CD14-positive monocyte (primary cell): Measurements from ENCODE around the gene GPSM1. TPM values are rescaled to one million over a fixed set of nuclear protein-coding genes. Genes with fewer than 3 reads are reported as not detected.

Experiments
- DNase-seq, 3 donors: peaks; one replicate each; pipeline ENCODE4 v3.0.0-alpha.2; 2011 to 2022
- H2AFZ ChIP-seq: 2 replicates; pipeline ENCODE4 v1.6.0; 2012; ENCODE audit warnings: mild to moderate bottlenecking, low read depth, low read length, inconsistent platforms; ENCODE audit not compliant: insufficient read depth, poor library complexity, severe bottlenecking
- H3K27ac ChIP-seq, 2 donors: 1 replicate in 1 of 2; 2 replicates in 1 of 2; pipeline ENCODE4 v1.5.1; 2012 to 2013; ENCODE audit warnings: low read length in 2 of 2, control low read depth in 1 of 2, inconsistent platforms in 1 of 2, low read depth in 1 of 2, mild to moderate bottlenecking in 1 of 2
- H3K27me3 ChIP-seq, 2 donors: one replicate each; pipeline versions ENCODE4 v1.6.0 to v1.6.1; 2011 to 2013; ENCODE audit warnings: low read length in 2 of 2; ENCODE audit not compliant: control insufficient read depth in 2 of 2, insufficient read depth in 2 of 2
- H3K36me3 ChIP-seq, 2 donors: replicated peaks in 1 of 2; 1 replicate in 1 of 2; 2 replicates in 1 of 2; pipeline versions ENCODE4 v1.5.1 to v1.6.1; 2012 to 2013; ENCODE audit warnings: low read length in 2 of 2, control low read depth in 1 of 2, inconsistent platforms in 1 of 2, mild to moderate bottlenecking in 1 of 2; ENCODE audit not compliant: insufficient read depth in 2 of 2, control insufficient read depth in 1 of 2
- H3K4me1 ChIP-seq, 2 donors: 1 replicate in 1 of 2; 2 replicates in 1 of 2; pipeline versions ENCODE4 v1.5.1 to v1.6.1; 2012 to 2013; ENCODE audit warnings: low read length in 2 of 2, control low read depth in 1 of 2, inconsistent platforms in 1 of 2, mild to moderate bottlenecking in 1 of 2, moderate library complexity in 1 of 2; ENCODE audit not compliant: insufficient read depth in 2 of 2, control insufficient read depth in 1 of 2
- H3K4me2 ChIP-seq: replicated peaks from 2 replicates; pipeline ENCODE3; 2012; ENCODE audit warnings: low read length, moderate library complexity, mild to moderate bottlenecking; ENCODE audit not compliant: poor library complexity, severe bottlenecking; ENCODE audit errors: extremely low read depth
- H3K4me3 ChIP-seq, 3 experiments: fragments of 200-600 bp in 1 of 3; sonication (generic) in 1 of 3; replicated peaks in 1 of 3; 1 replicate in 2 of 3; 2 replicates in 1 of 3; pipeline ENCODE4 v1.5.1; 2011 to 2013; ENCODE audit warnings: low read length in 3 of 3, mild to moderate bottlenecking in 3 of 3, control low read depth in 2 of 3, low read depth in 2 of 3, inconsistent platforms in 1 of 3, moderate library complexity in 1 of 3
- H3K79me2 ChIP-seq: 2 replicates; pipeline ENCODE4 v1.6.0; 2012; ENCODE audit warnings: mild to moderate bottlenecking, control low read depth, inconsistent platforms, low read length, moderate library complexity; ENCODE audit not compliant: insufficient read depth
- H3K9ac ChIP-seq: 2 replicates; pipeline ENCODE4 v1.6.0; 2017; ENCODE audit warnings: low read length, mild to moderate bottlenecking; ENCODE audit not compliant: insufficient read depth, poor library complexity, severe bottlenecking
- H3K9me3 ChIP-seq, 2 donors: replicated peaks in 1 of 2; 1 replicate in 1 of 2; 2 replicates in 1 of 2; pipeline versions ENCODE4 v1.5.1 to v1.6.1; 2012 to 2013; ENCODE audit warnings: low read length in 2 of 2, control low read depth in 1 of 2; ENCODE audit not compliant: control insufficient read depth in 1 of 2, insufficient read depth in 1 of 2
- H4K20me1 ChIP-seq: 2 replicates; pipeline ENCODE4 v1.6.0; 2012; ENCODE audit warnings: mild to moderate bottlenecking, low read length, control low read depth, moderate library complexity; ENCODE audit not compliant: insufficient read depth
- H3K27ac Mint-ChIP-seq, 7 donors: one replicate each; pipeline ENCODE4 v1.8.0; 2020; ENCODE audit warnings: mild to moderate bottlenecking in 7 of 7, mixed read lengths in 7 of 7, moderate library complexity in 6 of 7, inconsistent platforms in 2 of 7
- H3K27me3 Mint-ChIP-seq, 3 donors: one replicate each; pipeline ENCODE4 v1.8.0; 2021 to 2022; ENCODE audit warnings: low read depth in 3 of 3, mild to moderate bottlenecking in 3 of 3, mixed read lengths in 3 of 3, moderate library complexity in 3 of 3, inconsistent platforms in 1 of 3
- H3K36me3 Mint-ChIP-seq, 2 donors: one replicate each; pipeline ENCODE4 v1.8.0; 2020; ENCODE audit warnings: mixed read lengths in 2 of 2, inconsistent platforms in 1 of 2, mild to moderate bottlenecking in 1 of 2
- H3K4me1 Mint-ChIP-seq: one replicate; pipeline ENCODE4 v1.8.0; 2020; ENCODE audit warnings: mild to moderate bottlenecking, mixed read lengths
- H3K4me3 Mint-ChIP-seq, 2 donors: one replicate each; pipeline ENCODE4 v1.8.0; 2020; ENCODE audit warnings: mild to moderate bottlenecking in 2 of 2, mixed read lengths in 2 of 2, moderate library complexity in 1 of 2
- H3K9me3 Mint-ChIP-seq, 7 donors: one replicate each; pipeline ENCODE4 v1.8.0; 2020 to 2022; ENCODE audit warnings: mixed read lengths in 7 of 7, mild to moderate bottlenecking in 6 of 7, moderate library complexity in 6 of 7, inconsistent platforms in 2 of 7
- CTCF ChIP-seq: fragments of 200-600 bp; IDR thresholded peaks from one replicate; pipeline ENCODE4 v1.8.0; 2022; ENCODE audit warnings: antibody characterized with exemption, mild to moderate bottlenecking
- WGBS: methylation state at CpG from one replicate; pipeline ENCODE4 v1.1.5; 2013; ENCODE audit warnings: missing lambda C conversion rate; ENCODE audit not compliant: insufficient coverage; 5-methylcytosine and 5-hydroxymethylcytosine counted together
- intact Hi-C, 2 donors: fragments of 100-400 bp; cut with micrococcal nuclease; formaldehyde crosslinking; loops; one replicate each; pipeline versions ENCODE4 v1.15.0 to v1.15.1; 2023
- polyA plus RNA-seq, 3 donors: library from polyadenylated mRNA; depleted of rRNA in 1 of 3; unstranded in 2 of 3; stranded (reverse) in 1 of 3; fragments of 300-500 nt in 2 of 3; fragments of >200 nt in 1 of 3; fragmentation: Illumina TruSeq in 2 of 3; gene quantifications; 1 replicate in 2 of 3; 2 replicates in 1 of 3; pipeline ENCODE4 v1.2.3, GENCODE V29; 2012 to 2021

GPSM1 gene
- polyA plus RNA-seq, 3 donors, result 0.67 to 3.1 (median 0.73) TPM

GRCh38 chr9:136303066-136303824, 24.1 kb upstream of the GPSM1 start:
- Histone ChIP-seq H3K4me2 (no peak overlapping the region), H3K27me3 (peaks cover 0 to 2% of the 10 kb centered on the region in 2 donors), H3K4me3 (no peak overlapping the region), H3K4me1 (no peaks in the 10 kb centered on the region), H3K79me2 (no peaks in the 10 kb centered on the region), H3K9ac (no peak overlapping the region), H4K20me1 (no peaks in the 10 kb centered on the region), H3K27ac (no peak overlapping the region), H2AFZ (no peak overlapping the region), H3K9me3 (no peaks in the 10 kb centered on the region), H3K36me3 (no peaks in the 10 kb centered on the region)
- intact Hi-C loops, result no loop called here
- Mint-ChIP-seq H3K36me3 (no peaks in the 10 kb centered on the region), H3K27me3 (peaks cover 2 to 8% (median 5%) of the 10 kb centered on the region in 3 donors), H3K4me3 (no peak overlapping the region), H3K4me1 (peaks cover 4% of the 10 kb centered on the region), H3K27ac (no peak overlapping the region), H3K9me3 (peaks cover 0 to 5% (median 0%) of the 10 kb centered on the region in 7 donors)
- no peak for DNase-seq
- 94% methylated on average over 29 of the region's 34 CpGs for WGBS
- no peak for TF ChIP-seq CTCF

DNA sequence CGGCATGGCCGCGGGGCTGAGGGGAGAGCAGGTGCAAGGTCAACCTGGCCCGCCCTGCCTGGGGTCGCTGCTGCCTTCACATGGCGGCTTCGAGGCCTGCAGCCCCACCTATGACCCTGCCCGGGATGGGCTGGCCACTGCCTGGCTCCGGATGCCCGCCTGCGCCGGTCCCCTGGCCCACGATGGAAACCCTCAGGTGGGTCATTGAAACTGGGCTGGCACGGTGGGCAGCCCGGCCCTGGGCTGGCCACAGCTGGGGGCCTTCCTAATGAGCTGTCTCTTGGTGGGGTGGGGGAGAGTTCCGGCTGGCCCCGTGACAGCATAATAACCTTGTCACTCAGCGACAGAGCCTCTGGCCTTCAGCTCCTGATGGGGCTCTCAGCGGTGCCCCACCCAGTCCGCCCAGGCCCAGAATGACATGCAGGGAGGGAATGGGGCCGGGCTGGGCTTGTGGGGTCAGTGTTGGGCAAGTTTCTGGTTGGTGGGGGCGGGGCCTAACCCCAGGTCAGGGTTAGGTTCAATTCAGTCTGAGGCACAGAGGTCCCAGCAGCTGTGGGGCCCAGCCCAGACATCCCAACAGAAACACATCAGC, 23.4 kb upstream of the GPSM1 start, which contains the start of gene CCDC187:
TSS of gene CCDC187 (minus strand) at position 270 of the 592 bp plus-strand sequence. CDS start at position 6, 264 bp downstream.
- no peaks in the 10 kb centered on the region for H4K20me1 ChIP-seq
- H3K4me3 ChIP-seq, result no peak within 1 kb of the TSS
- 94% methylated on average over 21 of the region's 22 CpGs for WGBS
- no peaks in the 10 kb centered on the region for H3K36me3 ChIP-seq
- Mint-ChIP-seq H3K27me3 (peaks cover 2 to 7% (median 3%) of the 10 kb centered on the region in 3 donors), H3K4me3 (no peak within 1 kb of the TSS), H3K4me1 (peaks cover 4% of the 10 kb centered on the region), H3K36me3 (no peaks in the 10 kb centered on the region), H3K27ac (no peak within 1 kb of the TSS), H3K9me3 (peaks cover 0 to 5% (median 0%) of the 10 kb centered on the region in 7 donors)
- H3K27ac ChIP-seq, result no peak within 1 kb of the TSS
- no peak within 1 kb of the TSS for H3K4me2 ChIP-seq
- no peak for DNase-seq
- intact Hi-C loops, result no loop called here
- TF ChIP-seq CTCF, result no peak
- H3K9ac ChIP-seq, result no peak within 1 kb of the TSS
- H3K79me2 ChIP-seq, result no peaks in the 10 kb centered on the region
- H3K4me1 ChIP-seq, result no peaks in the 10 kb centered on the region
- no peak within 1 kb of the TSS for H2AFZ ChIP-seq
- H3K27me3 ChIP-seq, result peaks cover 0 to 2% of the 10 kb centered on the region in 2 donors
- no peaks in the 10 kb centered on the region for H3K9me3 ChIP-seq
